C4-2B (cell line): ENCODE results near the gene VRK1.
"Not testable (repeated sequence)": the region's sequence is repeated elsewhere in the genome, so short reads cannot be mapped to it uniquely, and the experiment has no call there.

ENCODE experiments used
- H3K27ac ChIP-seq: fragments of 450-650 bp; 2 replicates; pipeline ENCODE4 v1.5.1; 2017
- CTCF ChIP-seq: fragments of 450-650 bp; conservative IDR thresholded peaks from 2 replicates; pipeline ENCODE4 v1.5.1; 2017; ENCODE audit warnings: mild to moderate bottlenecking
- ZFX ChIP-seq: fragments of 450-650 bp; IDR thresholded peaks from 2 replicates; pipeline ENCODE4 v1.6.1; 2017

Gene VRK1

GRCh38 chr14:96754845-96755184, 42.4 kb upstream of the VRK1 start:
- H3K27ac ChIP-seq = no peak overlapping the region
- no peak for TF ChIP-seq CTCF
- no peak for TF ChIP-seq ZFX

GRCh38 chr14:96756745-96757144, 40.4 kb upstream of the VRK1 start:
- TF ChIP-seq CTCF = no peak
- H3K27ac ChIP-seq = no peak overlapping the region

- TF ChIP-seq CTCF (no peak), ZFX (no peak)
- no peak overlapping the region for H3K27ac ChIP-seq
Observed at GRCh38 chr14:96757456-96757855, 39.7 kb upstream of the VRK1 start.

DNA sequence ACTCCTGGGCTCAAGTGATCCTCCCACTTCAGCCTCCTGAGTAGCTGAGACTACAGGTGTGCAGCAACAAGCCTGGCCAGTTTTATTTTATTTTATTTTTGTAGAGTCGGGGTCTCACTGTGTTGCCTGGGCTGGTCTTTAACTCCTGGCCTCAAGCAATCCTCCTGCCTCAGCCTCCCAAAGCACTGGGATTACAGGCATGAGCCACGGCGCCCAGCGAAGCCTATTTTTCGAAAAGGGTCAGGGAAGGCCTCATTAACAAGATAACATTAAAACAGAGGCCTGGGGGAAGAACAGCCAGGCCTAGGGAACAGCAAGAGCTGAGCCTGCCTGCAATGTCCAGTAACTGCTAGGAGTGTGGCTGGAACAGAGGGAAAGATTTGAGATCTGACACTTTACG, 36.1 kb upstream of the VRK1 start:
- no peak for TF ChIP-seq CTCF
- TF ChIP-seq ZFX = no peak
- H3K27ac ChIP-seq = no peak overlapping the region

DNA sequence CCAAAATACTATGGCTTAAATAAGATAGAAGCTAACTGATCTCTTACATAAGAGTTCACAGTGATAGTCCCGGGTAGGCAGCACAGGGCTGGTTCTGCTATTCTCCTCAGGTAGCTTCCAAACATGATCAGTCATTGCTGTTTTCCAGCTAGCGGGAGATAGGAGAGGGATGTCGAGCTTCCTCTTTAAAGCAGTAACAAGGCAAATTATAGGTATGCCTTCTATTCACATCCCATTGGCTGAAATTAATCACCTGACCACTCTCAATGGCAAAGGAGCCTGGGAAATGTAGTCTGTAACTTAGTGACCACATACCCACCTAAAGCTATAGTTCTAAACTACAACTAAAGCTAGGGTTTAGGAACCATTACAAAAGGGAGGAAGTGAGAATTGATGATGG, 34.5 kb upstream of the VRK1 start:
- TF ChIP-seq CTCF (no peak), ZFX (no peak)
- no peak overlapping the region for H3K27ac ChIP-seq

DNA sequence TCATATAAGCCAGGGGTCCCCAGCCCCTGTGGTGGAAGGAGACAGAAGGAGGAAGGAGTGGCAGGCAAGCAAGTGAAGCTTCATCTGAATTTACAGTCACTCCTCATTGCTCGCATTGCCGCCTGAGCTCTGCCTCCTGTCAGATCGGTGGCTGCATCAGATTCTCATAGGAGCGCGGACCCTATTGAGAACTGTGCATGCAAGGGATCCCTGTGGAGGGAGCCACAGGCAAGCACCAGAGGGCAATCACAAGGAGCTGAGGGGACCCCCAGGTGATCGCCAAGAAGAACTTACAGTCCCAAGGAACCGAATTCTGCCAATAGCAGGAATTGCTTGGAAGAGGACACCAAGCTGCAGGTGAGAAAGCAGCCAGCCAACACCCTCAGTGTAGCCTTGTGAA, 33.2 kb upstream of the VRK1 start:
- no peak overlapping the region for H3K27ac ChIP-seq
- TF ChIP-seq ZFX = no peak
- no peak for TF ChIP-seq CTCF

DNA sequence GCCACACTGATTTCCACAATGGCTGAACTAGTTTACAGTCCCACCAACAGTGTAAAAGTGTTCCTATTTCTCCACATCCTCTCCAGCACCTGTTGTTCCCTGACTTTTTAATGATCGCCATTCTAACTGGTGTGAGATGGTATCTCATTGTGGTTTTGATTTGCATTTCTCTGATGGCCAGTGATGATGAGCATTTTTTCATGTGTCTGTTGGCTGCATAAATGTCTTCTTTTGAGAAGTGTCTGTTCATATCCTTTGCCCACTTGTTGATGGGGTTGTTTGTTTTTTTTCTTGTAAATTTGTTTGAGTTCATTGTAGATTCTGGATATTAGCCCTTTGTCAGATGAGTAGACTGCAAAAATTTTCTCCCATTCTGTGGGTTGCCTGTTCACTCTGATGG, 32.0 kb upstream of the VRK1 start:
- not testable (repeated sequence) for H3K27ac ChIP-seq

- no peak overlapping the region for H3K27ac ChIP-seq
- TF ChIP-seq CTCF (no peak), ZFX (no peak)
Observed at GRCh38 chr14:96772929-96773328, 24.3 kb upstream of the VRK1 start.
